HEK293 (cell line): ENCODE data around the gene PDZD2.

ENCODE experiments used
- CTCF ChIP-seq: fragments of 450-650 bp; formaldehyde crosslinking; IDR thresholded peaks from 2 replicates; pipeline ENCODE4 v1.5.1; 2016; ENCODE audit warnings: missing biosample characterization, missing genetic modification characterization
- KLF16 ChIP-seq: fragments of 450-650 bp; formaldehyde crosslinking; IDR thresholded peaks from 2 replicates; pipeline ENCODE4 v1.5.1; 2017; ENCODE audit warnings: missing biosample characterization, missing genetic modification characterization
- REST ChIP-seq: fragments of 450-650 bp; formaldehyde crosslinking; IDR thresholded peaks from 2 replicates; pipeline ENCODE4 v1.5.1; 2016; ENCODE audit warnings: missing biosample characterization, missing genetic modification characterization
- ZBTB1 ChIP-seq: fragments of 450-650 bp; formaldehyde crosslinking; IDR thresholded peaks from 2 replicates; pipeline ENCODE4 v1.5.1; 2016; ENCODE audit warnings: missing biosample characterization, missing genetic modification characterization
- ZBTB10 ChIP-seq: fragments of 450-650 bp; formaldehyde crosslinking; IDR thresholded peaks from 2 replicates; pipeline ENCODE4 v1.5.1; 2016; ENCODE audit warnings: missing biosample characterization, missing genetic modification characterization
- ZNF214 ChIP-seq: fragments of 450-650 bp; formaldehyde crosslinking; IDR thresholded peaks from 2 replicates; pipeline ENCODE4 v1.5.1; 2017; ENCODE audit warnings: missing biosample characterization, mild to moderate bottlenecking, missing genetic modification characterization, borderline replicate concordance
- ZNF350 ChIP-seq: fragments of 450-650 bp; formaldehyde crosslinking; IDR thresholded peaks from 2 replicates; pipeline ENCODE4 v1.5.0; 2017; ENCODE audit warnings: missing biosample characterization, mild to moderate bottlenecking, missing genetic modification characterization
- ZNF596 ChIP-seq: fragments of 450-650 bp; IDR thresholded peaks from 2 replicates; pipeline ENCODE4 v1.5.0; 2018; ENCODE audit warnings: missing biosample characterization, mild to moderate bottlenecking, missing genetic modification characterization, moderate library complexity
- ZNF701 ChIP-seq: fragments of 450-650 bp; formaldehyde crosslinking; IDR thresholded peaks from 2 replicates; pipeline ENCODE4 v1.5.1; 2016; ENCODE audit warnings: missing biosample characterization, missing genetic modification characterization

GRCh38 chr5:31682851-31683250 lies 43.9 kb downstream of the PDZD2 start:
- TF ChIP-seq CTCF (tag by site-specific recombination) (no peak), KLF16 (tag by site-specific recombination) (no peak), ZBTB10 (no peak), ZNF350 (tag by site-specific recombination) (no peak), ZBTB1 (tag by site-specific recombination) (no peak), ZNF214 (tag by site-specific recombination) (no peak), ZNF701 (no peak), ZNF596 (no peak), REST (tag by site-specific recombination) (no peak)
